Measurements from ENCODE around the gene BIN2. TPM values are rescaled to one million over a fixed set of nuclear protein-coding genes. Genes with fewer than 3 reads are reported as not detected.

BIN2 gene
- total and polyA plus RNA-seq, 9 of the 15 experiments (the other 6 are each of a cell fraction or from before 2014, with no cell fraction given): 0.04 to 0.39 (median 0.25) TPM; not detected in 1

- peak in 1 of 2 experiments; percentile 69; a peak in 2 of 4 replicates for TF ChIP-seq ZNF639 (CRISPR knock-in tag; conservative IDR thresholded peaks at IDR 0.05 in 1 of 2, IDR thresholded peaks at IDR 0.05 in 1 of 2)
- no peak for TF ChIP-seq ZBTB34 (CRISPR knock-in tag; IDR thresholded peaks at IDR 0.05)
- TF ChIP-seq SIN3A (IDR thresholded peaks at IDR 0.05; ENCODE audit: borderline replicate concordance in 2 of 2, control insufficient read depth in 1 of 2, low read depth in 2 of 2, low read length in 2 of 2): no peak
- TF ChIP-seq ZNF583 (CRISPR knock-in tag; IDR thresholded peaks at IDR 0.05): no peak
- TF ChIP-seq NR4A1 (CRISPR knock-in tag; IDR thresholded peaks at IDR 0.05): no peak
- TF ChIP-seq NR4A1 (tag; IDR thresholded peaks at IDR 0.05): peak; percentile 79
- TF ChIP-seq ZNF3 (CRISPR knock-in tag; IDR thresholded peaks at IDR 0.05): no peak
- TF ChIP-seq SMARCE1 (IDR thresholded peaks at IDR 0.05): peak; percentile 60; the same call in 1 of the 2 replicates
- no peak for TF ChIP-seq MAFK (IDR thresholded peaks at IDR 0.05; ENCODE audit: low read length)
- TF ChIP-seq KHSRP (IDR thresholded peaks at IDR 0.05): 0 out of 2 replicates have a peak, but pooled peaks have one; percentile 25
- no peak for TF ChIP-seq TFE3 (CRISPR knock-in tag; IDR thresholded peaks at IDR 0.05)
- TF ChIP-seq POLR2AphosphoS2 (IDR thresholded peaks at IDR 0.05; ENCODE audit: low read length): no peak
- TF ChIP-seq KLF13 (tag; IDR thresholded peaks at IDR 0.05; ENCODE audit: borderline replicate concordance, low read depth): no peak
- TF ChIP-seq HOXB6 (CRISPR knock-in tag; IDR thresholded peaks at IDR 0.05; ENCODE audit: borderline replicate concordance): no peak
- peak; percentile 59 for TF ChIP-seq LEF1 (IDR thresholded peaks at IDR 0.05)
- no peak for TF ChIP-seq HMBOX1 (IDR thresholded peaks at IDR 0.05)
- no peak for TF ChIP-seq CTCFL (IDR thresholded peaks at IDR 0.05; ENCODE audit: borderline replicate concordance, insufficient read depth, low read depth, low read length, poor library complexity, severe bottlenecking)
- peak; percentile 94 for TF ChIP-seq PML (IDR thresholded peaks at IDR 0.05; ENCODE audit: low read length)
- 0 out of 2 replicates have a peak, but pooled peaks have one; percentile 31 for TF ChIP-seq TCF7 (IDR thresholded peaks at IDR 0.05; ENCODE audit: borderline replicate concordance)
These were observed 44.9 kb upstream of the BIN2 start (continued) for GRCh38 chr12:51368640-51369517.

All from K562 (cell line).